ENCODE results near the gene MTLN. TPM values are rescaled to one million over a fixed set of nuclear protein-coding genes. Genes with fewer than 3 reads are reported as not detected.

The MTLN gene
- total RNA-seq, 2 donors from 2014 or later = 91.3 to 106 TPM

DNA sequence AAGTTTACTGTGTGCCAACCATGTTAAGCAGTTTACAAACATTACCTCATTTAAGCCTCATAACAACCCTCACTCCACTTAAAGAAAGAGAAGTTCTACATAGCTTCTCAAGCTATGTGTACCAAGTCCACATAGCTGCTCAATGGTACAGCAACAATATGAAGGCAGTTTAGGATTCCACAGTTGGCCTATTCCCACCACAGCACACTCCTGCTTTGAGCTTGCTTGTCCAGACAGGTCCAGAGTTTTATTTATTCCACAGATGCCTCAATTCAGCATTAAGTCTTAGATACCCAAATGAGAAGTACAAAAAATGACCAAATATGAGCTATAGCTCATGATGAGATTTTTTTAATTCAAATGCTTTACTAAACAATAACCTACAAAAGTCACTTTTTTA lies 32.3 kb downstream of the MTLN start:
- H3K27ac ChIP-seq = no peak overlapping the region
- H3K27me3 ChIP-seq (replicated peaks; ENCODE audit: insufficient read depth) = no peaks in the 10 kb centered on the region
- DNase-seq (ENCODE audit: low spot score) = no peak
- no peak for ATAC-seq (ENCODE audit: insufficient number of reproducible peaks, low FRiP score, low read depth)
- no peaks in the 10 kb centered on the region for H3K4me1 ChIP-seq (ENCODE audit: control insufficient read depth in 1 of 2, low read depth in 2 of 2)
- TF ChIP-seq, protein P1, sequence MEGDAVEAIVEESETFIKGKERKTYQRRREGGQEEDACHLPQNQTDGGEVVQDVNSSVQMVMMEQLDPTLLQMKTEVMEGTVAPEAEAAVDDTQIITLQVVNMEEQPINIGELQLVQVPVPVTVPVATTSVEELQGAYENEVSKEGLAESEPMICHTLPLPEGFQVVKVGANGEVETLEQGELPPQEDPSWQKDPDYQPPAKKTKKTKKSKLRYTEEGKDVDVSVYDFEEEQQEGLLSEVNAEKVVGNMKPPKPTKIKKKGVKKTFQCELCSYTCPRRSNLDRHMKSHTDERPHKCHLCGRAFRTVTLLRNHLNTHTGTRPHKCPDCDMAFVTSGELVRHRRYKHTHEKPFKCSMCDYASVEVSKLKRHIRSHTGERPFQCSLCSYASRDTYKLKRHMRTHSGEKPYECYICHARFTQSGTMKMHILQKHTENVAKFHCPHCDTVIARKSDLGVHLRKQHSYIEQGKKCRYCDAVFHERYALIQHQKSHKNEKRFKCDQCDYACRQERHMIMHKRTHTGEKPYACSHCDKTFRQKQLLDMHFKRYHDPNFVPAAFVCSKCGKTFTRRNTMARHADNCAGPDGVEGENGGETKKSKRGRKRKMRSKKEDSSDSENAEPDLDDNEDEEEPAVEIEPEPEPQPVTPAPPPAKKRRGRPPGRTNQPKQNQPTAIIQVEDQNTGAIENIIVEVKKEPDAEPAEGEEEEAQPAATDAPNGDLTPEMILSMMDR (IDR thresholded peaks at IDR 0.05) = no peak
- no peaks in the 10 kb centered on the region for H3K9me3 ChIP-seq
- H3K4me3 ChIP-seq = no peak overlapping the region
- no peaks in the 10 kb centered on the region for H3K36me3 ChIP-seq

GRCh38 chr2:110173523-110173922 lies 38.8 kb downstream of the MTLN start:
- Histone ChIP-seq H3K27me3 (replicated peaks; ENCODE audit: insufficient read depth) (no peaks in the 10 kb centered on the region), H3K27ac (no peak overlapping the region), H3K9me3 (no peaks in the 10 kb centered on the region), H3K36me3 (no peaks in the 10 kb centered on the region), H3K4me3 (no peak overlapping the region), H3K4me1 (ENCODE audit: control insufficient read depth in 1 of 2, low read depth in 2 of 2) (no peaks in the 10 kb centered on the region)
- DNase-seq (ENCODE audit: low spot score) = no peak
- TF ChIP-seq, protein P1 (IDR thresholded peaks at IDR 0.05) = no peak
- ATAC-seq (ENCODE audit: insufficient number of reproducible peaks, low FRiP score, low read depth) = no peak

GRCh38 chr2:110172506-110172905 lies 39.8 kb downstream of the MTLN start:
- no peak overlapping the region for H3K4me3 ChIP-seq
- H3K27ac ChIP-seq = no peak overlapping the region
- TF ChIP-seq, protein P1 (IDR thresholded peaks at IDR 0.05) = no peak
- no peaks in the 10 kb centered on the region for H3K27me3 ChIP-seq (replicated peaks; ENCODE audit: insufficient read depth)
- no peaks in the 10 kb centered on the region for H3K4me1 ChIP-seq (ENCODE audit: control insufficient read depth in 1 of 2, low read depth in 2 of 2)
- no peaks in the 10 kb centered on the region for H3K9me3 ChIP-seq
- no peak for ATAC-seq (ENCODE audit: insufficient number of reproducible peaks, low FRiP score, low read depth)
- no peaks in the 10 kb centered on the region for H3K36me3 ChIP-seq
- DNase-seq (ENCODE audit: low spot score) = no peak

GRCh38 chr2:110170102-110170501 lies 42.2 kb downstream of the MTLN start:
- Histone ChIP-seq H3K27ac (no peak overlapping the region), H3K4me3 (no peak overlapping the region), H3K27me3 (replicated peaks; ENCODE audit: insufficient read depth) (peaks cover 6% of the 10 kb centered on the region), H3K36me3 (no peaks in the 10 kb centered on the region), H3K4me1 (ENCODE audit: control insufficient read depth in 1 of 2, low read depth in 2 of 2) (no peaks in the 10 kb centered on the region), H3K9me3 (no peaks in the 10 kb centered on the region)
- no peak for DNase-seq (ENCODE audit: low spot score)
- TF ChIP-seq, protein P1 (IDR thresholded peaks at IDR 0.05) = no peak
- no peak for ATAC-seq (ENCODE audit: insufficient number of reproducible peaks, low FRiP score, low read depth)

GRCh38 chr2:110167326-110168000 lies 44.9 kb downstream of the MTLN start:
- TF ChIP-seq, protein P1 (IDR thresholded peaks at IDR 0.05) = no peak

More at GRCh38 chr2:110167326-110168000, 44.9 kb downstream of the MTLN start:
- no peak for DNase-seq (ENCODE audit: low spot score)
- Histone ChIP-seq H3K27me3 (replicated peaks; ENCODE audit: insufficient read depth) (peaks cover 6% of the 10 kb centered on the region), H3K4me1 (ENCODE audit: control insufficient read depth in 1 of 2, low read depth in 2 of 2) (no peaks in the 10 kb centered on the region), H3K4me3 (no peak overlapping the region), H3K9me3 (no peaks in the 10 kb centered on the region), H3K27ac (no peak overlapping the region), H3K36me3 (no peaks in the 10 kb centered on the region)
- no peak for ATAC-seq (ENCODE audit: insufficient number of reproducible peaks, low FRiP score, low read depth)

Measured in thoracic aorta (tissue), 2 donors.